Measurements from ENCODE around the gene CRACDL.

Gene CRACDL

DNA sequence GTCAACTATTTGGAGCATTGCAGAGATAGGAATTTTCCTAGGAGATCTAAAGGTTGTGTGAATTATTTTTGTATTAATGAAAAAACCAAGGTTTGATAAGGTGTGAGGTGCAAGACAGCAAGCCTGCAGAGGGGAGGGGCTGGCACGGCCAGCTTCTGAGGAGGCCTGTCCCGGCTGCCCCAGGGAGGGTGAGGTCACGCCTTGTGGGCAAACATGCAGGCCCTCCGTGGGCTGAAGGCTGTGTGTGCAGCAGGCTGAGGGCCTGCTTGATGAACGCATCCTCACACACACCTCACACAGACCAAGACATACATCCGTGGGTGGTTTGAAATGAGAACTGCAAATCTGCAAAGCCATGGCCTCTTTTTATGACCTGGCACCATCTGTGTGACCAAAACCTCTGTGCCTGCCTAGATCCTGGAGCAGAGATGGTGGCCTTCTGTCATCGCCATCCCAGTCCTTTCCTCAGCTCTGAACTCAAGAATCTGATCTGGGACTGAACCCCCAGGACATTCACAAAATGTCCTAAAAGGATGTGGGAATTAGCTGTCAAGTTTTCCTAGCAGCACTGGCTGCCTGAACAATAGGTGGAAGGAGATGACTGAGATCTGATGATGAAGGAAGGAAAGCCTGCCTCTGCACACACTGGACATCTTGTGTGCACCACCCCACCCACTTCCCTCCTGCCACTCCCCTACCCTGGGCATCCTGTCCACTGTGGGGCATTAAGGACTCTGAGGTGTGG, 102.7 kb downstream of the CRACDL start:
- TF ChIP-seq POLR2A (IDR thresholded peaks at IDR 0.05; ENCODE audit: low read depth, low read length) (no peak), TAF1 (IDR thresholded peaks at IDR 0.05; ENCODE audit: borderline replicate concordance, low read depth, low read length) (no peak), POLR2AphosphoS5 (IDR thresholded peaks at IDR 0.05; ENCODE audit: low read depth, low read length) (no peak)
- DNase-seq (ENCODE audit: insufficient read length), result no peak
- FAIRE-seq, result no peak

DNA sequence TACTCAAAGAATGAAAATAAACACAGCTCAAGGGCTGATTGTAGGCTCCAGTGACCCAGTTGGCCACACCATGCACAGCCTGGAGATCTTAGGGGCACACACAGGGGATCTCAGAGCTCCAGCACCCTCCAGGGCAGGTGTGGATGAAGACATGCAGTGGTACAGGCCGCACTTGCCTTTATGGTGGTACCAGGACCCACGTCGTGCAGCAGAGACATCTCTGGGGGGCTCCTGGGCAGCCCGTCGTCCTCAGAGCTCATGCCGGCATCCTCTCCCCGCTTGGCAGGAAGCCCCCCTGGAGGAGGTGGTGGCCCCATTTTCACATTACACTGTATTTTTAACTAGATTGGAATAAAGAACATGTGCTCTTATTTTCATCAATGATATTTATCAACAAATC, 103.9 kb downstream of the CRACDL start:
- no peak for DNase-seq (ENCODE audit: insufficient read length)
- TF ChIP-seq TAF1 (IDR thresholded peaks at IDR 0.05; ENCODE audit: borderline replicate concordance, low read depth, low read length) (no peak), POLR2A (IDR thresholded peaks at IDR 0.05; ENCODE audit: low read depth, low read length) (no peak), POLR2AphosphoS5 (IDR thresholded peaks at IDR 0.05; ENCODE audit: low read depth, low read length) (no peak)
- no peak for FAIRE-seq

DNA sequence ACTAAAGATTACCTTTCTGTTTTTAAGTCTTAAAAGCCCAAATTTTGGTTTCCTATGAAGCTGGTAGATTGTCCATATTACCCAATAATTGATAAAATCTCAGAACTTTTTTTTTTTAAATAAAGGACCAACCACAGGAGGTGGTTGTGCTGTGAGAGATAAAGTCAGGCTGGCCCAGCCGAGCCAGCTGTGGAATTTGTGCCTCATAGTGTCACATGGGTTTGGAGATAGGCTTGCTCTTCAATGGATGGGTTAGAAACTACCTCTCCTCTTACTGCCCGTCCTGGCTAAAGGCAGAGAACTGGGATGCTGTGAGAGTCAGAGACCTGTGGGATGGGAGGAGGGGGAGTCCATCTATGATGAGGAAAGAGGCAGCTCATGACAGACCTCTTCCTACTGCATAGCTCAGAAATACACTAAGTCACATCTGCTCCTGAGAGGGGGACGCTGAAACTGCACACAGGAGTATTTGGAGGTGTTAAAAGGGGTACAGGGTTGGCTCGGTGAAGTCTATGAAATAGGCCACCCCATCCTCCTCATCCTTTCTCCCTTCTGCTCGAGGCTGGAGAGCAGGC, 105.4 kb downstream of the CRACDL start:
- FAIRE-seq (no peak), DNase-seq (ENCODE audit: insufficient read length) (no peak)
- TF ChIP-seq TAF1 (IDR thresholded peaks at IDR 0.05; ENCODE audit: borderline replicate concordance, low read depth, low read length) (no peak), POLR2AphosphoS5 (IDR thresholded peaks at IDR 0.05; ENCODE audit: low read depth, low read length) (no peak), POLR2A (IDR thresholded peaks at IDR 0.05; ENCODE audit: low read depth, low read length) (no peak)

DNA sequence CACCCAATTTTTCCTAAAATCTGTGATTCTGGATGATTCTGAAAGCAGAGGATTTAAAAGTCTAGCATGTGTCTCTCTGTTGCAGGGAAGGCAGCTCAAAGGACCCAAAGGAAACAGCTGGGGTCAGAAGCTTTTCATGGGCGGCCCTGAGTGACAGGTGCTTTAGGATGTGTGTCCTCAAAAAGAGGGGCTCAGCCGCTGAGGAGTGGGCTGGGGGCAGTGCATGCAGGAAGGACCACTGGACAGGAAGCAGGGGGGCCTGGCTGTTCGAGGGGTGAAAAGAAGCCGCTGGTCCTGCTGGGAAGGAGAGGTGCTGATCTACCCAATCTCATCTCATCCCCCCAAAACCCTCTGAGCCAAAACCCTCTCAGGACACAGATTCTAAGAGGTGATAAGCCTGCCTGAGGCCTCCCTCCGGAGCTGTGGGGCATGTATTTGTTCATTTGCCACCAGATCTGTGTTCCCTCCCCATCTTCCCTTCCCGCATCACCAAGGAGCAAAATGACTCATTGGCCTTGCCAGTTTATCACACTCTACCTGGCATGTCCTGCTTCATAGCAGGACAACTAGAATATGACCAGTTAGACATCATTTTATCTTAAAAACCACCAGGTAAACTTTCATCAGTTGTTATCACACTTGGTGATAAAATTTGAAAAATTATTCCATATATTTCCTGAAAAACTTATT, 106.3 kb downstream of the CRACDL start:
- TF ChIP-seq POLR2AphosphoS5 (IDR thresholded peaks at IDR 0.05; ENCODE audit: low read depth, low read length), result no peak
- DNase-seq (ENCODE audit: insufficient read length), result no peak
- no peak for FAIRE-seq

DNA sequence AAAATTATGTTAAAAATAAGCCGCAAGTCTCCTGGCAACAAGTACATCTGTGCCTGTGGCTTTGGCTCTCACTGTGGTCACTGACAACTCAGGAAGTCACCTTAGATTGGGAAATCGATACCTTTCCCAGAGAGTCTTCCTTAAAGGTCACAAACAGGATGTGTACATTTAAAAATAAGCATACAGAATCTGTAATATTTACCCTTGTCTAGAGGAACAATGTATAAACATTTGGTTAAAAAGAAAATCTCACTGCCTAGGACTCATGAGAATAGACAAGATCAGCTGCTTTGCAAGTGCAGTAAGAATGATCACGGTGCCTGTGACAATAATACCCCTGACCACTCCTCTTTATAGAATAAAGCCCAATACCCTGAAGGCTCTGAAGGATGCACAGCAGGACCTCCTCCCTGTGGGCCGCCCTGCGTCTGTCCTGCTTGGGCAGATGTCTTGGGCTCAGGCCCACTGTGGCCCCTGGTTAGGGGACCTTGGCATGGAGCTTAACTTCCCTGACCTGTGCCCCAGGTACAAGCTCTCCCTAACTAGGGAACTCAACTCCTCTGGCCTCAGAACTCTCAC, 107.1 kb downstream of the CRACDL start:
- FAIRE-seq (no peak), DNase-seq (ENCODE audit: insufficient read length) (no peak)
- TF ChIP-seq POLR2A (IDR thresholded peaks at IDR 0.05; ENCODE audit: low read depth, low read length) (no peak), TAF1 (IDR thresholded peaks at IDR 0.05; ENCODE audit: borderline replicate concordance, low read depth, low read length) (no peak), POLR2AphosphoS5 (IDR thresholded peaks at IDR 0.05; ENCODE audit: low read depth, low read length) (no peak)

DNA sequence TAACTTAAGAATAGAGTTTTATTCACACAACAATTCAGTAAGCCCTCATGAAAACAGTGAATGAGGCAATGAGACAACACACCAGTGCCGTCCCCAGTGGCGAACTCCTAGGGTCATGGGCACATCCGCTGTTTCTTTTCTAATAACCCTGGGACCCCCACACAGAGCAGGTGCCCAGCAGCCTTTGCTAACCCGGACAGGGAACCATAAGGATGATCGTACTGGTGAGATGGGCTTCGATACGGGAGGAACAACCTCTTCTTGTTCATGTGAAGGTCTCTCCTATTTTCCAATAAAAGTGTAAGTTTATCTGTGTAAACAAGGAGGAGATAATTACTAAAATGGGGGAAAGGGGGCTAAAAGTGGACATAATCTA, 107.7 kb downstream of the CRACDL start:
- TF ChIP-seq TAF1 (IDR thresholded peaks at IDR 0.05; ENCODE audit: borderline replicate concordance, low read depth, low read length), result no peak
- TF ChIP-seq POLR2A (IDR thresholded peaks at IDR 0.05; ENCODE audit: low read depth, low read length), result no peak
- TF ChIP-seq POLR2AphosphoS5 (IDR thresholded peaks at IDR 0.05; ENCODE audit: low read depth, low read length), result no peak
- FAIRE-seq, result no peak
- DNase-seq (ENCODE audit: insufficient read length), result no peak

DNA sequence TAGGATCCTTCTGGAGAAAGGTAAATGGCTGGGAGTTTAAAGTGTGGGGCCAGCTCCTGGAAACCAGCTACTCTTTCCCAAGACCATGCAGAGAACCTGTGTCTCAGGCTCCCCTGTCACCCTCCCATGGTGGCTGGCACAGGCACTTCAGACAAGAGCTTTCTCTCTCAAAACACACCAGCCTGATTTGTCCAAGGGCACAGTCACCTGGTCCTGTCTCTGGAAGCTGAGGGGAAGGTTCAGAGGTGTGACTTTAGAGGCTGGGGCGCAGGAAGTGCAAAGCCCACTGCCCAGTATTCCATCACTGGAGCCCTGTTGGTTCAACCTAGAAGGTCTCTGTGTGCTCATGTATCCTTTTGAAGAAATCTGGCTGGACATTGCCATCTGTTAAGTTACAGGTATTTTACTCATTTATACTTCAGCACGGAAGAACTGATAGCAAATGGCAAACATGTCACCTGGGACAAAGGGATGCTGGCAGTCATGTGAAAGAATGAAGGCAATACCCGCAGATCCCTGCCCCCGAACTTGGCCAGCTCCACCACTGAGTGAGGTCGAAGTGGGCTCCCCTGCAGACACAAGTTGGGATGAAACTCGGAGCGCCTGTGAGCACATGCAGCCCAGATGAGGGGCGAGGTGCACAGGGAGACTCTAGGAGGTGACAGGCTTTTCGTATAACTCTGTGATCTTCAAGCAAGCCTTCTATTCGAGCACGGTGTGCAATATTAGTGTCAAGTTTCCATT, 108.2 kb downstream of the CRACDL start:
- no peak for DNase-seq (ENCODE audit: insufficient read length)
- no peak for TF ChIP-seq POLR2AphosphoS5 (IDR thresholded peaks at IDR 0.05; ENCODE audit: low read depth, low read length)
- TF ChIP-seq POLR2A (IDR thresholded peaks at IDR 0.05; ENCODE audit: low read depth, low read length), result no peak
- TF ChIP-seq TAF1 (IDR thresholded peaks at IDR 0.05; ENCODE audit: borderline replicate concordance, low read depth, low read length), result no peak
- FAIRE-seq, result no peak

DNA sequence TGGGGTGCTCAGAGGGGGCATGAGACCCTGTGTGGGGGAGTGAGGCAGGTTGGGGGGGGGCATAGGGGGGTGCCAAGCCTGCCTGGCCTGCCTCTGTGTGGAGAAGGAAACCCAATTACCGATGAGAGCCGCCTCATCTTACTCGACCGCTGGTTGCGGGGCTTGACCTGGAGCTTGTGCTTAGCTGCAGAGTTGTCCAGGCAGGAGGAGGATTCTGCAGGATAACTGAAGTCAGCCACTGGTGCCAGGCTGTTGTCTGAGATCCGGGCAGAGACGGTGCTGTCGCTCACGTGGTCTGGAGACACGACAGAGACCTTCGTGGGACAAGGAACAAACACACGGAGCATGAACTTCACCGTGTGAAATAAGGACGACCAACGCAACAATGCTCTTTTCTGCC, 109.2 kb downstream of the CRACDL start:
- FAIRE-seq, result no peak

DNA sequence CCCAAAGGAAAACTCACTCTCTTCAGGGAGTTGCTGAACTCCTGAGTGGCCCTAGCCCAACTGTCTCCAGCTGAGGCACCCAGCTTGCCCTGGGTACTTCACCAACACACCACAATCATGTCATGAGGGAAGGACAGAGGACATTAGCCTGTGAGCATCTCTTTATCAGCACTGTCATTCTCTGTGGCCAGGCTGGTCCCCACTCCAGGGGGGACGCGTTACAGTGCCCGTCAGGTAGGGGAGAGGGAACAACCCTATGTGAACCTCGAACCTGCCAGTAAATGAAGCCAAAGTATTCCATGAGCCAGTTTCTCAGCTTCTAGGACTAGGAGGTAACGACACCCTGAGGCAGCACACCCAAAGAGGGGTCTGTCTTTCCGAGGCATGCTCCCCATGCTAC, 110.2 kb downstream of the CRACDL start:
- FAIRE-seq (no peak), DNase-seq (ENCODE audit: insufficient read length) (no peak)
- no peak for TF ChIP-seq POLR2AphosphoS5 (IDR thresholded peaks at IDR 0.05; ENCODE audit: low read depth, low read length)
- no peak for TF ChIP-seq TAF1 (IDR thresholded peaks at IDR 0.05; ENCODE audit: borderline replicate concordance, low read depth, low read length)
- TF ChIP-seq POLR2A (IDR thresholded peaks at IDR 0.05; ENCODE audit: low read depth, low read length), result no peak

More for the DNA sequence above, 109.2 kb downstream of the CRACDL start:
- no peak for TF ChIP-seq POLR2A (IDR thresholded peaks at IDR 0.05; ENCODE audit: low read depth, low read length)
- TF ChIP-seq POLR2AphosphoS5 (IDR thresholded peaks at IDR 0.05; ENCODE audit: low read depth, low read length), result no peak
- TF ChIP-seq TAF1 (IDR thresholded peaks at IDR 0.05; ENCODE audit: borderline replicate concordance, low read depth, low read length), result no peak
- DNase-seq (ENCODE audit: insufficient read length), result no peak

DNA sequence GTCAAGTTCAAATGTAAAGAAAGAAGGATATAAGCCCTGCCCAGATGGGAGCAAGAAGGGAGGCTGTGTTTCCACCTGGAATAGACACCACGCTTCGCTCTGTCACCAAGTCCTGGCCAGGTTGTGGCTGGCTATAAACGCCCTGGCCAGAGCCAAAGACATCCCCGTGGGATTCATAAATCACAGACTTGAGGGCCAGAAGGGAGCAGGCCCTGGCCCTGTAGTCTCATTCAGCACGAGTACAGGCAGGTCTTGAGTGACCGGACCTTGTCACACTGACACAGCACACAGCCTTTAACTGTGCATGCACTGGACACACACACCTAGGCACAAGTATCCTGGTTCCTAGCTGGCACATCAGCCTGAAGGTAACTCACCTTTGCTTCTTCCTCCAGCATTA, 110.6 kb downstream of the CRACDL start:
- DNase-seq (ENCODE audit: insufficient read length) (no peak), FAIRE-seq (no peak)
- no peak for TF ChIP-seq POLR2A (IDR thresholded peaks at IDR 0.05; ENCODE audit: low read depth, low read length)
- TF ChIP-seq POLR2AphosphoS5 (IDR thresholded peaks at IDR 0.05; ENCODE audit: low read depth, low read length), result no peak
- TF ChIP-seq TAF1 (IDR thresholded peaks at IDR 0.05; ENCODE audit: borderline replicate concordance, low read depth, low read length), result no peak

DNA sequence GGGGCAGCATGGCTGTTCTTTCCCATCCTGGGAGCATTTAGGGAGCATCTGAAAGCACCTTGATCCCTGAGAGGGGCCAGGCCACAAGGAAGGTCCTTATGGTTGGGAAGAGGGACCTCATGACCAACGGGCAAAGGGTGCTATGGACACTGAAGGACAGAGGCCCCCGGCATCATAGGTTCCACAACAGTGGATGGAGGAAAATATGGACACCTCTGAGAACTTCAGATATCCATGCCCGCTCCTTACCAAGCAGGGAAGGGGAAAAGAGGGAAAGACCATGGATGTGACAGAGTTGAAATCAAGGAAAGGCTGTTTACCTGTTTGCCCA, 111.0 kb downstream of the CRACDL start:
- FAIRE-seq (no peak), DNase-seq (ENCODE audit: insufficient read length) (no peak)
- TF ChIP-seq POLR2A (IDR thresholded peaks at IDR 0.05; ENCODE audit: low read depth, low read length), result no peak
- TF ChIP-seq POLR2AphosphoS5 (IDR thresholded peaks at IDR 0.05; ENCODE audit: low read depth, low read length), result no peak
- TF ChIP-seq TAF1 (IDR thresholded peaks at IDR 0.05; ENCODE audit: borderline replicate concordance, low read depth, low read length), result no peak

Data from GM12892 (cell line).